Nephron progenitor cell (in vitro differentiated cells): ENCODE measurements around the gene PLSCR3.
A peak's percentile ranks its signal among the peaks of the same experiment; 100 is the strongest.

ENCODE experiments used
- DNase-seq: peaks from one replicate; pipeline ENCODE4 v3.0.0; 2021
- H3K27ac Mint-ChIP-seq: 2 replicates; pipeline ENCODE4 v1.8.0; 2021; ENCODE audit warnings: mild to moderate bottlenecking, moderate library complexity, mixed read lengths
- H3K27me3 Mint-ChIP-seq: 2 replicates; pipeline ENCODE4 v1.8.0; 2021; ENCODE audit warnings: mild to moderate bottlenecking, low read depth, mixed read lengths; ENCODE audit not compliant: poor library complexity
- H3K36me3 Mint-ChIP-seq: 2 replicates; pipeline ENCODE4 v1.8.0; 2021; ENCODE audit warnings: low read depth, mixed read lengths
- H3K4me1 Mint-ChIP-seq: 2 replicates; pipeline ENCODE4 v1.8.0; 2021; ENCODE audit warnings: mixed read lengths
- H3K4me3 Mint-ChIP-seq: 2 replicates; pipeline ENCODE4 v1.8.0; 2021; ENCODE audit warnings: mild to moderate bottlenecking, moderate library complexity, mixed read lengths
- H3K9me3 Mint-ChIP-seq: 2 replicates; pipeline ENCODE4 v1.8.0; 2021; ENCODE audit warnings: mild to moderate bottlenecking, moderate library complexity, mixed read lengths
- TF ChIP-seq, protein P1 (sequence below): fragments of 200-600 bp; sonication (generic); IDR thresholded peaks from 2 replicates; pipeline ENCODE4 v1.5.0; 2021; ENCODE audit warnings: antibody characterized with exemption

Gene PLSCR3

DNA sequence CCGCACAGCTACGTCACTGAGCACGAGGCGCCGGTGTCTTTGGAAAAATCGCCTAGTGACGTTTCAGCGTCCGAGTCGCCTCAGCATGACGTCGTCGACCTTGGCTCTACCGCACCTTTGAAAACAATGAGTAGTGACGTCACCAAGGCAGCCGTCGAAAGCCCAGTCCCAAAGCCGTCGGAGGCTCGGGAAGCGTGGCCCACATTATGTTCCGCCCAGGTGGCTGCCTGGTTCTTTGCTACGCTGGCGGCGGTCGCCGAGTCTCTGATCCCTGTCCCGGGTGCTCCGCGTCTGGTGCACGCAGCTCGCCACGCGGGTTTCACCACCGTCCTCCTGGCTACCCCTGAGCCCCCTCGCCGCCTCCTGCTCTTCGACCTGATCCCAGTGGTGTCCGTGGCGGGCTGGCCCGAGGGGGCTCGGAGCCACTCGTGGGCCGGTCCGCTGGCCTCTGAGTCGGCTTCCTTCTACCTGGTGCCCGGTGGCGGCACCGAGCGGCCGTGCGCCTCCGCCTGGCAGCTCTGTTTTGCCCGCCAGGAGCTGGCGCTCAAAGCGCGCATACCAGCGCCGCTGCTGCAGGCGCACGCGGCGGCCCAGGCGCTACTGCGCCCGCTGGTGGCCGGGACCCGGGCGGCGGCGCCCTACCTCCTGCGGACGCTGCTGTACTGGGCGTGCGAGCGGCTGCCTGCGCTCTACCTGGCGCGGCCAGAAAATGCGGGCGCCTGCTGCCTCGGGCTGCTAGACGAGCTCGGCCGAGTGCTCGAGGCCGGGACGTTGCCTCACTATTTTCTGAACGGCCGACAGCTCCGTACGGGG, 42.4 kb upstream of the PLSCR3 start:
- Mint-ChIP-seq H3K27ac (no peak overlapping the region), H3K9me3 (no peaks in the 10 kb centered on the region), H3K4me1 (peaks cover 48% of the 10 kb centered on the region), H3K36me3 (no peaks in the 10 kb centered on the region), H3K4me3 (peak overlapping the region; percentile 86), H3K27me3 (peaks cover 54% of the 10 kb centered on the region)
- DNase-seq: peak; percentile 85
- TF ChIP-seq, protein P1, sequence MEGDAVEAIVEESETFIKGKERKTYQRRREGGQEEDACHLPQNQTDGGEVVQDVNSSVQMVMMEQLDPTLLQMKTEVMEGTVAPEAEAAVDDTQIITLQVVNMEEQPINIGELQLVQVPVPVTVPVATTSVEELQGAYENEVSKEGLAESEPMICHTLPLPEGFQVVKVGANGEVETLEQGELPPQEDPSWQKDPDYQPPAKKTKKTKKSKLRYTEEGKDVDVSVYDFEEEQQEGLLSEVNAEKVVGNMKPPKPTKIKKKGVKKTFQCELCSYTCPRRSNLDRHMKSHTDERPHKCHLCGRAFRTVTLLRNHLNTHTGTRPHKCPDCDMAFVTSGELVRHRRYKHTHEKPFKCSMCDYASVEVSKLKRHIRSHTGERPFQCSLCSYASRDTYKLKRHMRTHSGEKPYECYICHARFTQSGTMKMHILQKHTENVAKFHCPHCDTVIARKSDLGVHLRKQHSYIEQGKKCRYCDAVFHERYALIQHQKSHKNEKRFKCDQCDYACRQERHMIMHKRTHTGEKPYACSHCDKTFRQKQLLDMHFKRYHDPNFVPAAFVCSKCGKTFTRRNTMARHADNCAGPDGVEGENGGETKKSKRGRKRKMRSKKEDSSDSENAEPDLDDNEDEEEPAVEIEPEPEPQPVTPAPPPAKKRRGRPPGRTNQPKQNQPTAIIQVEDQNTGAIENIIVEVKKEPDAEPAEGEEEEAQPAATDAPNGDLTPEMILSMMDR: peak; percentile 57

DNA sequence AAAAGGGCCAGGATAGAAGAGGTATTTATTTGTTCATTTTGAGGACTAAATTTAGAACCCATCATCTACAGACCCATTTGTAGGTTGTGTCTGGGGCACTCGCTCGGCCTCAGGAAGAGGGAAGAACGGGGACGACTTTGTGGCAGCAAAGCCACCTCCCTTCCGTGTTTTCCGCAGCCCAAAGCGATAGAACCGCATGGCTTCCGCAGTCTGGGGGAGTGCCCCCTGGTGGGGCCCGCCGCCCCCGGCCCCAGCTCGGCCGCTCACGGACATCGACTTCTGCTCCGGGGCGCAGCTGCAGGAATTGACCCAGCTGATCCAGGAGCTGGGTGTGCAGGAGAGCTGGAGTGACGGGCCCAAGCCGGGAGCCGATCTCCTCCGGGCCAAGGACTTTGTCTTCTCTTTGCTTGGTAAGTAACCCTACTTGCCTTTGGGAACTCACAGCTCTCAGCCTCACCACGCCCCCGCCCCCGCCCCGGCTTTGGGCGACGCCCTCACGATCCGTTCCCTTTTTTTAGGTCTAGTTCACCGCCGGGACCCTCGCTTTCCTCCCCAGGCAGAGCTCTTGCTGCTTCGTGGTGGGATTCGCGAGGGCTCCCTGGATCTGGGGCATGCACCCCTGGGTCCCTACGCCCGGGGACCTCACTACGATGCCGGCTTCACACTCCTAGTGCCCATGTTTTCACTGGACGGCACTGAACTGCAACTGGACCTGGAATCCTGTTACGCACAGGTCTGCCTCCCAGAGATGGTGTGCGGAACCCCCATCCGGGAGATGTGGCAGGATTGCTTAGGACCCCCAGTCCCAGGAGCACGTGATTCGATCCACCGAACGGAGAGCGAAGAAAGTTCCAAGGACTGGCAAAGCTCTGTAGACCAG, 41.6 kb upstream of the PLSCR3 start:
- Mint-ChIP-seq H3K4me1 (peaks cover 39% of the 10 kb centered on the region), H3K27me3 (peaks cover 53% of the 10 kb centered on the region), H3K4me3 (peak overlapping the region; percentile 86), H3K9me3 (no peaks in the 10 kb centered on the region), H3K27ac (no peak overlapping the region), H3K36me3 (no peaks in the 10 kb centered on the region)
- peak; percentile 55 for DNase-seq
- TF ChIP-seq, protein P1: no peak

DNA sequence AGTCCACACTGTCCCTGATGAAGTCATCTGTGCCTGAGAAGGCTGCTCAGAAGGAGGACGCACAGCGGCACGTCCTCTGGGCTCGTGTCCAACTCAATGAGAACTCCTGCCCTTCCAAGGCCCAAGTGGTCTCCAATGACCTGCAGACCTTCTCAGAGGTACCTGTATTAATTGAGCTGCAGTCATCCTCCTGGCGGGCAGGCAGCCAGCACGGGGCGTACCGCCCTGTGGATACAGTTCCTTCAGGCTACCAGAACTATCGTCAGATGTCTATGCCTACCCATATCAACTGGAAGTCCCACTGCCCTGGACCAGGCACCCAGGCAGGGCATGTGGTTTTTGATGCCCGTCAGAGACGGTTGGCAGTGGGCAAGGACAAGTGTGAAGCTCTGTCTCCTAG, 38.0 kb upstream of the PLSCR3 start:
- H3K4me3 Mint-ChIP-seq: no peak overlapping the region
- no peaks in the 10 kb centered on the region for H3K36me3 Mint-ChIP-seq
- H3K4me1 Mint-ChIP-seq: peaks cover 12% of the 10 kb centered on the region

DNA sequence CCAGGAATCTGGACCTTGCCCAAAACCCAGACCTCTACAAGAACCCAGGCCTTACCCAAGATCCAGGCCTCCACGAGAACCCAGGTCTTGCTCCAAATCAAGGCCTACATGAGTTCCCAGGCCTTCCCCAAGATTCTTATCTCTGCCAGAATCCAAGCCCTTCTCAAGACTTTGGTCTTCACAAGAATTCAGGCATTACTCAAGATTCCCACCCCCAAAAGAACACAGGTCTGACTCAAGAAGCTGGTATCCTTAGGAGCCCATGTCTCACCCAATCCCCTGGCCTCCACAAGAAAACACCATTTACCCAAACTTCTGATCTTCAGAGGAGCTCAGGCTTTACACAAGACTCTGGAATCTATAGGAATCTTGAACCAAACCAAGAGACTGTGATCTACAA, 36.9 kb upstream of the PLSCR3 start:
- peaks cover 23% of the 10 kb centered on the region for H3K27me3 Mint-ChIP-seq
- no peak overlapping the region for H3K27ac Mint-ChIP-seq
- no peak overlapping the region for H3K4me3 Mint-ChIP-seq
- no peaks in the 10 kb centered on the region for H3K36me3 Mint-ChIP-seq
- TF ChIP-seq, protein P1: no peak
- H3K9me3 Mint-ChIP-seq: no peaks in the 10 kb centered on the region
- H3K4me1 Mint-ChIP-seq: peaks cover 7% of the 10 kb centered on the region
- DNase-seq: no peak

More for the DNA sequence above, 38.0 kb upstream of the PLSCR3 start:
- H3K9me3 Mint-ChIP-seq: no peaks in the 10 kb centered on the region
- TF ChIP-seq, protein P1: no peak
- no peak for DNase-seq
- no peak overlapping the region for H3K27ac Mint-ChIP-seq
- H3K27me3 Mint-ChIP-seq: peaks cover 34% of the 10 kb centered on the region

DNA sequence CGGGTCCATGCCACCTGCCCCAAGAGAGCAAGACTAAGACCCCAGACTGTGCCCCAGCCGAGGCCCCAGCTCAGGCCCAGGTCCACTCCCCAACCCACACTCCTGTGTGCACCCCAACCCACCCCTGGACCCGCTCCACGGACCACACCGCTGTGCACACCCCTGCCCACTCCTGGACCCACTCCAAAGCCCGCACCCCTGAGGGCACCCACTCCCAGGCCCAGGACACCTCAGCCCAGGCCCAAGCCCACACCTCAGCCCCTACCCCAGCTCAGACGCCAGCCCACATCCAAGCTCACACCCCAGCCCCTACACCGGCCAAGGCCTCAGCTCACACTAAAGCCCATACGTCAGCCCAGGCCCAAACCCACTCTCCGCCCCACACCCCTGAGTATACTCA, 35.4 kb upstream of the PLSCR3 start:
- Mint-ChIP-seq H3K27ac (no peak overlapping the region), H3K36me3 (no peaks in the 10 kb centered on the region), H3K9me3 (no peaks in the 10 kb centered on the region), H3K27me3 (peaks cover 14% of the 10 kb centered on the region), H3K4me3 (no peak overlapping the region), H3K4me1 (no peaks in the 10 kb centered on the region)
- DNase-seq: no peak
- TF ChIP-seq, protein P1: no peak
